Natural killer cell (primary cell): ENCODE results near the gene SCART1. TPM values are rescaled to one million over a fixed set of nuclear protein-coding genes. Genes with fewer than 3 reads are reported as not detected.

Experiments
- ATAC-seq, 3 donors: fragments of 150-1000 bp in 2 of 3; fragments of 200-7000 bp in 1 of 3; cut with Tn5 transposase; 1 replicate in 1 of 3; 2 replicates in 2 of 3; pipeline ENCODE4 v1.10.0; 2021; ENCODE audit warnings: mild to moderate bottlenecking in 2 of 3, moderate library complexity in 2 of 3
- DNase-seq, 2 donors: peaks; one replicate each; pipeline versions ENCODE4 v3.0.0 to v3.0.0-alpha.2; 2013 to 2021; ENCODE audit warnings: mixed read lengths in 1 of 2
- H3K27ac ChIP-seq: one replicate; pipeline ENCODE4 v1.5.1; 2013; ENCODE audit warnings: mild to moderate bottlenecking, low read length
- H3K27me3 ChIP-seq: one replicate; pipeline ENCODE4 v1.6.1; 2013; ENCODE audit warnings: low read length; ENCODE audit not compliant: control insufficient read depth, insufficient read depth
- H3K36me3 ChIP-seq: one replicate; pipeline ENCODE4 v1.6.1; 2013; ENCODE audit warnings: low read length; ENCODE audit not compliant: control insufficient read depth, insufficient read depth
- H3K4me1 ChIP-seq: one replicate; pipeline ENCODE4 v1.6.1; 2013; ENCODE audit warnings: low read length; ENCODE audit not compliant: control insufficient read depth, insufficient read depth
- H3K4me3 ChIP-seq: one replicate; pipeline ENCODE4 v1.5.1; 2013; ENCODE audit warnings: low read length
- H3K9me3 ChIP-seq: one replicate; pipeline ENCODE4 v1.6.1; 2013; ENCODE audit warnings: low read length; ENCODE audit not compliant: control insufficient read depth, insufficient read depth
- H3K27ac Mint-ChIP-seq, 2 donors: one replicate each; pipeline ENCODE4 v1.8.0; 2022; ENCODE audit warnings: mild to moderate bottlenecking in 2 of 2, mixed read lengths in 2 of 2, moderate library complexity in 1 of 2
- H3K27me3 Mint-ChIP-seq, 2 donors: one replicate each; pipeline ENCODE4 v1.8.0; 2022; ENCODE audit warnings: low read depth in 2 of 2, mixed read lengths in 2 of 2
- H3K36me3 Mint-ChIP-seq: one replicate; pipeline ENCODE4 v1.8.0; 2022; ENCODE audit warnings: mixed read lengths
- H3K4me1 Mint-ChIP-seq, 2 donors: one replicate each; pipeline ENCODE4 v1.8.0; 2022; ENCODE audit warnings: mixed read lengths in 2 of 2
- H3K4me3 Mint-ChIP-seq: one replicate; pipeline ENCODE4 v1.8.0; 2022; ENCODE audit warnings: mild to moderate bottlenecking, moderate library complexity, mixed read lengths
- H3K9me3 Mint-ChIP-seq, 2 donors: one replicate each; pipeline ENCODE4 v1.8.0; 2022; ENCODE audit warnings: mixed read lengths in 2 of 2
- WGBS: methylation state at CpG from one replicate; pipeline ENCODE4 v1.1.7; 2013; ENCODE audit warnings: missing lambda C conversion rate; ENCODE audit not compliant: insufficient coverage; 5-methylcytosine and 5-hydroxymethylcytosine counted together
- intact Hi-C: fragments of 100-400 bp; cut with micrococcal nuclease; formaldehyde crosslinking; loops from one replicate; pipeline ENCODE4 v1.14.2; 2022
- total RNA-seq, 4 donors: library from RNA; stranded (reverse); fragments of 120-200 nt in 1 of 4; gene quantifications; one replicate each; pipeline versions ENCODE4 v1.2.3 to v1.2.4, GENCODE V29; 2013 to 2022
- TF ChIP-seq, protein P1 (sequence below): fragments of 200-600 bp; IDR thresholded peaks from one replicate; pipeline ENCODE4 v1.8.0; 2022; ENCODE audit warnings: antibody characterized with exemption

SCART1 gene
- total RNA-seq, 3 donors from 2014 or later (not counting 1 experiment from before 2014, with no cell fraction given), result 8.6 to 13.8 (median 9.9) TPM

DNA sequence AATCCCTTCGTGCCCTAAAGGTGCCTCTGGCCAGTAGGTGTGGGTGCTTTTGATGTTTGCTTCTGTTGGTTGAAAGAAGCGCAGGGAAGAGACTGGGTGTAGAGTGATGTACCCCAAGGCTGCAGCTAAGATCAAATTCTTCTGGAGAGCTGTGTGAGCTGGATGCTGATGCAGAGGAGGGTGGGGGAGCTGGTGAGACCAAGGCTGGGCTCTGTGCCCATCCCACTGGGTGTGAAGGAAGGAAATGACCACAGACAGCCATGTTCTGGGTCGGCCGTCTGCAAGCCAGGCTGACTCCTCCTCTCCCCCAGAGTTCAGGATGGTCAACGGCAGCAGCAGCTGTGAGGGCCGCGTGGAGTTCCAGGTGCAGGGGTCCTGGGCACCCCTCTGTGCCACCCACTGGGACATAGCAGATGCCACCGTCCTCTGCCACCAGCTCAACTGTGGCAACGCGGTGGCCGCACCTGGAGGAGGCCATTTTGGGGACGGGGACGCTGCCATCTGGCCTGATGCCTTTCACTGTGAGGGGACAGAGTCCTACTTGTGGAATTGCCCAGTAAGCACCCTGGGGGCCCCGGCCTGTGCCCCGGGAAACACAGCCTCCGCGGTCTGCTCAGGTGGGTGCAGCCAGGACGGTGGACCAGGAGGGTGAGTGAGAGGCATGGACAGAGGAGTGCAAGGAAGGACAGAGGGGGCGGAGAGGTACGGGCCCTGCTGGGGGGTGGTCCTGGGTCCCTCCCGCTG, 5.1 kb downstream of the SCART1 start:
- 84% methylated on average over 21 of the region's 21 CpGs for WGBS

DNA sequence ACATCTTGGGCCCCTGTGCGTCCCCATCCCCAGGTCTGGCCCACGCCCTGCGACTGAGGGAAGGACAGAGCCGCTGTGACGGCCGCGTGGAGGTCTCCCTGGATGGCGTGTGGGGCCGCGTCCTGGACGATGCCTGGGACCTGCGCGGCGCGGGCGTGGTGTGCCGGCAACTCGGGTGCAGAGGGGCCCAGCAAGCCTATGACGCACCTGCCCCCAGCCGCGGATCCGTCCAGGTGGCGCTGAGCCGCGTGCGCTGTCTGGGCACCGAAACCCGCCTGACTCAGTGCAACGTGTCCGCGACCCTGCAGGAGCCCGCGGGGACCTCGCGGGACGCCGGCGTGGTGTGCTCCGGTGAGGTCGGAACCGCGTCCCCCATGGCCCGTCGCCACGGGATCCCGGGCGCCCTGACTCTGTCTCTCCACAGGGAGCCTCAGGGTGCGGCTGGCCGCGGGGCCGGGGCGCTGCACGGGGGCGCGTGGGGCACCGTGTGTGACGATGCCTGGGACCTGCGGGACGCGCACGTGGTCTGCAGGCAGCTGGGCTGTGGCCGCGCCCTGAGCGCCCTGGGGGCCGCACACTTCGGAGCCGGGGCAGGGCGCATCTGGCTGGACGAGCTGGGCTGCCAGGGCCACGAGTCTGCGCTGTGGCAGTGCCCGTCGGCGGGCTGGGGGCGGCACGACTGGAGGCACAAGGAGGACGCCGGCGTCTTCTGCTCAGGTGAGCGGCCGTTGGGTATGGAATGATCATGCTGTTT, 5.9 kb downstream of the SCART1 start:
- 80% methylated on average over 81 of the region's 81 CpGs for WGBS

More for the DNA sequence above, 5.1 kb downstream of the SCART1 start:
- H3K4me3 ChIP-seq, result peak overlapping the region; percentile 12
- Mint-ChIP-seq H3K9me3 (no peaks in the 10 kb centered on the region), H3K4me1 (peaks cover 0 to 5% of the 10 kb centered on the region in 2 donors), H3K27me3 (no peaks in the 10 kb centered on the region), H3K27ac (no peak overlapping the region), H3K4me3 (no peak overlapping the region), H3K36me3 (no peaks in the 10 kb centered on the region)
- DNase-seq (no peak), ATAC-seq (no peak)
- no peaks in the 10 kb centered on the region for H3K9me3 ChIP-seq
- intact Hi-C loops, result no loop called here
- TF ChIP-seq, protein P1, sequence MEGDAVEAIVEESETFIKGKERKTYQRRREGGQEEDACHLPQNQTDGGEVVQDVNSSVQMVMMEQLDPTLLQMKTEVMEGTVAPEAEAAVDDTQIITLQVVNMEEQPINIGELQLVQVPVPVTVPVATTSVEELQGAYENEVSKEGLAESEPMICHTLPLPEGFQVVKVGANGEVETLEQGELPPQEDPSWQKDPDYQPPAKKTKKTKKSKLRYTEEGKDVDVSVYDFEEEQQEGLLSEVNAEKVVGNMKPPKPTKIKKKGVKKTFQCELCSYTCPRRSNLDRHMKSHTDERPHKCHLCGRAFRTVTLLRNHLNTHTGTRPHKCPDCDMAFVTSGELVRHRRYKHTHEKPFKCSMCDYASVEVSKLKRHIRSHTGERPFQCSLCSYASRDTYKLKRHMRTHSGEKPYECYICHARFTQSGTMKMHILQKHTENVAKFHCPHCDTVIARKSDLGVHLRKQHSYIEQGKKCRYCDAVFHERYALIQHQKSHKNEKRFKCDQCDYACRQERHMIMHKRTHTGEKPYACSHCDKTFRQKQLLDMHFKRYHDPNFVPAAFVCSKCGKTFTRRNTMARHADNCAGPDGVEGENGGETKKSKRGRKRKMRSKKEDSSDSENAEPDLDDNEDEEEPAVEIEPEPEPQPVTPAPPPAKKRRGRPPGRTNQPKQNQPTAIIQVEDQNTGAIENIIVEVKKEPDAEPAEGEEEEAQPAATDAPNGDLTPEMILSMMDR, result no peak
- no peaks in the 10 kb centered on the region for H3K27me3 ChIP-seq
- H3K36me3 ChIP-seq, result no peaks in the 10 kb centered on the region
- H3K27ac ChIP-seq, result no peak overlapping the region
- H3K4me1 ChIP-seq, result peaks cover 7% of the 10 kb centered on the region

DNA sequence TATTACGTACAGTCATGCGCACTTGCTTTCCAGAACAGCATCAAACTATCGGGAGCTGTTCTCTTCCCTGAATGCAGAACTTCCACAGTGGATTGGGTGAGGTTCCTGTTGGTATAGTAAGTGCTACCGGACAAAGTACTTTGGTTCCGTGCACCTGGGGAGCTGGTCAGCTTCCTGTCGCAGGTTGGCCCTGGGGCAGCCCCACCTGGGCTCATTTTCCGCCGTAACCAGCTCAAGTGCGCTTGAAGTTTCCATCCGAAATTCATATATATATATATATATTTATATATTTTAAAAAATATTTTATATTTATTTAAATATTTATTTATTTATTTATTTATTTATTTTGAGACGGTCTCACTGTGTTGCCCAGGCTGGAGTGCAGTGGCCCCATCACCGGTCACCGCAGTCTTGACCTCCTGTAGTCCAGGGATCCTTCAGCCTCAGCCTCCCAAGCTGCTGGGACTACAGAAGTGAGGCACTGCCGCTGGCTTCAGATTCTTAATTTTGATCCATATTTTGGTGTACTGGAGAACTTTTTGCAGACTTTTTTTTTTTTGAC, 6.5 kb downstream of the SCART1 start:
- no peaks in the 10 kb centered on the region for H3K36me3 Mint-ChIP-seq
- H3K4me3 Mint-ChIP-seq, result no peak overlapping the region
- Histone ChIP-seq H3K4me3 (no peak overlapping the region), H3K27me3 (no peaks in the 10 kb centered on the region), H3K27ac (no peak overlapping the region), H3K4me1 (peaks cover 7% of the 10 kb centered on the region), H3K9me3 (no peaks in the 10 kb centered on the region), H3K36me3 (no peaks in the 10 kb centered on the region)
- intact Hi-C loops, result no loop called here
- no peak for ATAC-seq
- peaks cover 0 to 5% of the 10 kb centered on the region in 2 donors for H3K4me1 Mint-ChIP-seq
- H3K27ac Mint-ChIP-seq, result no peak overlapping the region
- TF ChIP-seq, protein P1, result no peak
- 93% methylated on average over 10 of the region's 14 CpGs for WGBS
- H3K27me3 Mint-ChIP-seq, result no peaks in the 10 kb centered on the region
- no peak for DNase-seq
- H3K9me3 Mint-ChIP-seq, result no peaks in the 10 kb centered on the region

More for the DNA sequence above, 5.9 kb downstream of the SCART1 start:
- H3K4me1 Mint-ChIP-seq, result peaks cover 0 to 5% of the 10 kb centered on the region in 2 donors
- no peaks in the 10 kb centered on the region for H3K27me3 Mint-ChIP-seq
- H3K36me3 Mint-ChIP-seq, result no peaks in the 10 kb centered on the region
- H3K4me3 Mint-ChIP-seq, result no peak overlapping the region
- no peak overlapping the region for H3K27ac ChIP-seq
- ATAC-seq (no peak), DNase-seq (peak in 1 of 2 donors; percentile 14)
- no peaks in the 10 kb centered on the region for H3K27me3 ChIP-seq
- intact Hi-C loops, result no loop called here
- no peak overlapping the region for H3K27ac Mint-ChIP-seq
- TF ChIP-seq, protein P1, result no peak
- H3K36me3 ChIP-seq, result no peaks in the 10 kb centered on the region
- peak overlapping the region; percentile 12 for H3K4me3 ChIP-seq
- H3K4me1 ChIP-seq, result peaks cover 7% of the 10 kb centered on the region
- H3K9me3 ChIP-seq, result no peaks in the 10 kb centered on the region
- H3K9me3 Mint-ChIP-seq, result no peaks in the 10 kb centered on the region
